SK-N-SH treated with all-trans-retinoic acid at 6 μM for 48 hours (cell line): ENCODE data around the gene FAM72A.
"Not testable (repeated sequence)": the region's sequence is repeated elsewhere in the genome, so short reads cannot be mapped to it uniquely, and the experiment has no call there.

Experiments
- ATAC-seq: fragments of 200-7000 bp; cut with Tn5 transposase; 3 replicates; pipeline ENCODE4 v1.9.1; 2020; ENCODE audit warnings: mild to moderate bottlenecking, moderate library complexity

The FAM72A gene

GRCh38 chr1:206215600-206216392 lies 13.2 kb upstream of the FAM72A start:
- ATAC-seq: not testable (repeated sequence)

GRCh38 chr1:206210802-206211201 lies 8.2 kb upstream of the FAM72A start:
- not testable (repeated sequence) for ATAC-seq

GRCh38 chr1:206205569-206205968 lies 2.9 kb upstream of the FAM72A start:
- ATAC-seq: not testable (repeated sequence)

GRCh38 chr1:206204871-206205270 lies 2.2 kb upstream of the FAM72A start:
- ATAC-seq: not testable (repeated sequence)

- ATAC-seq: not testable (repeated sequence)
Observed at GRCh38 chr1:206204159-206204511, 1.5 kb upstream of the FAM72A start.

- peak; percentile 73 for ATAC-seq
Observed at GRCh38 chr1:206203364-206204158, 922 bp upstream of the FAM72A start, which contains the start of gene SRGAP2. TSS of gene SRGAP2 (plus strand) at chr1:206203541. CDS start at chr1:206205971, 2,430 bp downstream.

GRCh38 chr1:206196748-206197424 lies 5.8 kb downstream of the FAM72A start:
- not testable (repeated sequence) for ATAC-seq

- not testable (repeated sequence) for ATAC-seq
Observed at GRCh38 chr1:206195182-206195581, 7.5 kb downstream of the FAM72A start.

GRCh38 chr1:206186826-206187225 lies 15.8 kb downstream of the FAM72A start:
- not testable (repeated sequence) for ATAC-seq

GRCh38 chr1:206185778-206186177 lies 16.9 kb downstream of the FAM72A start:
- not testable (repeated sequence) for ATAC-seq

- not testable (repeated sequence) for ATAC-seq
Observed at GRCh38 chr1:206183788-206184187, 18.9 kb downstream of the FAM72A start.

- peak; percentile 87 for ATAC-seq
Observed at GRCh38 chr1:206182368-206183317, 20.0 kb downstream of the FAM72A start.

GRCh38 chr1:206179666-206180065 lies 23.0 kb downstream of the FAM72A start:
- ATAC-seq: not testable (repeated sequence)

- peak; percentile 19; the same call in 2 of the 3 replicates for ATAC-seq
Observed at GRCh38 chr1:206178061-206178989, 24.3 kb downstream of the FAM72A start.

- peak; percentile 87 for ATAC-seq
Observed at GRCh38 chr1:206176114-206176502, 26.5 kb downstream of the FAM72A start.

- peak; percentile 33 for ATAC-seq
Observed at GRCh38 chr1:206175459-206176113, 27.1 kb downstream of the FAM72A start.

GRCh38 chr1:206174182-206174868 lies 28.3 kb downstream of the FAM72A start:
- ATAC-seq: peak; percentile 83

GRCh38 chr1:206173110-206173719 lies 29.4 kb downstream of the FAM72A start:
- ATAC-seq: not testable (repeated sequence)

- not testable (repeated sequence) for ATAC-seq
Observed at GRCh38 chr1:206169794-206170193, 32.8 kb downstream of the FAM72A start.
